Hepatocyte (in vitro differentiated cells): ENCODE data around the gene HSF5. TPM values are rescaled to one million over a fixed set of nuclear protein-coding genes. Genes with fewer than 3 reads are reported as not detected.

Experiments
- DNase-seq: peaks from one replicate; pipeline ENCODE4 v3.0.0-alpha.2; 2016; ENCODE audit warnings: low spot score
- H2AFZ ChIP-seq: fragments of 200-600 bp; sonication (generic); 2 replicates; pipeline ENCODE4 v1.6.0; 2016; ENCODE audit warnings: antibody characterized with exemption, mild to moderate bottlenecking
- H3K27ac ChIP-seq: fragments of 200-600 bp; sonication (generic); 2 replicates; pipeline ENCODE4 v1.5.1; 2016; ENCODE audit warnings: mild to moderate bottlenecking
- H3K27me3 ChIP-seq: fragments of 200-600 bp; sonication (generic); 2 replicates; pipeline ENCODE4 v1.6.1; 2016
- H3K36me3 ChIP-seq: fragments of 200-600 bp; sonication (generic); replicated peaks from 2 replicates; pipeline ENCODE4 v1.5.1; 2016; ENCODE audit warnings: low read depth; ENCODE audit not compliant: insufficient read depth
- H3K4me1 ChIP-seq: fragments of 200-600 bp; sonication (generic); 2 replicates; pipeline ENCODE4 v1.5.1; 2016; ENCODE audit warnings: mild to moderate bottlenecking, moderate library complexity; ENCODE audit not compliant: insufficient read depth
- H3K4me2 ChIP-seq: fragments of 200-600 bp; sonication (generic); 2 replicates; pipeline ENCODE4 v1.6.0; 2016
- H3K4me3 ChIP-seq: fragments of 200-600 bp; sonication (generic); 2 replicates; pipeline ENCODE4 v1.5.1; 2016; ENCODE audit warnings: mild to moderate bottlenecking
- H3K79me2 ChIP-seq: fragments of 200-600 bp; sonication (generic); 2 replicates; pipeline ENCODE4 v1.6.0; 2017; ENCODE audit warnings: mild to moderate bottlenecking
- H3K9me2 ChIP-seq: fragments of 200-600 bp; sonication (generic); replicated peaks from 2 replicates; pipeline ENCODE4 v1.6.0; 2017; ENCODE audit warnings: mild to moderate bottlenecking; ENCODE audit not compliant: insufficient read depth
- H3K9me3 ChIP-seq: fragments of 200-600 bp; sonication (generic); 2 replicates; pipeline ENCODE4 v1.5.1; 2016; ENCODE audit warnings: low read depth, mild to moderate bottlenecking
- H4K20me1 ChIP-seq: fragments of 200-600 bp; sonication (generic); 2 replicates; pipeline ENCODE4 v1.6.0; 2016; ENCODE audit warnings: mild to moderate bottlenecking; ENCODE audit not compliant: insufficient read depth, poor library complexity, severe bottlenecking
- CTCF ChIP-seq: fragments of 200-600 bp; sonication (generic); IDR thresholded peaks from 2 replicates; pipeline ENCODE4 v1.5.1; 2016; ENCODE audit warnings: antibody characterized with exemption, mild to moderate bottlenecking; ENCODE audit not compliant: poor library complexity
- EZH2 ChIP-seq: fragments of 200-600 bp; sonication (generic); IDR thresholded peaks from 2 replicates; pipeline ENCODE4 v1.6.1; 2016; ENCODE audit warnings: antibody characterized with exemption, mild to moderate bottlenecking, borderline replicate concordance
- EZH2phosphoT487 ChIP-seq: fragments of 200-600 bp; sonication (generic); IDR thresholded peaks from one replicate; pipeline ENCODE4 v1.6.1; 2018; ENCODE audit warnings: antibody characterized with exemption, mild to moderate bottlenecking, low read depth, moderate library complexity; ENCODE audit not compliant: unreplicated experiment, severe bottlenecking
- WGBS: methylation state at CpG from one replicate; pipeline ENCODE4 v1.1.6; 2016; ENCODE audit warnings: low lambda C conversion rate; ENCODE audit errors: missing lambda C conversion rate; 5-methylcytosine and 5-hydroxymethylcytosine counted together
- polyA plus RNA-seq: library from polyadenylated mRNA; unstranded; fragments of >200 nt; fragmentation: Nextera tagmentation; extraction: Ambion mirVana; gene quantifications from 2 replicates; pipeline ENCODE4 v1.2.1, GENCODE V29; 2016
- total RNA-seq: library from RNA; depleted of rRNA; stranded (reverse); fragments of >200 nt; gene quantifications from 2 replicates; pipeline ENCODE4 v1.2.3, GENCODE V29; 2014

Gene HSF5
- total and polyA plus RNA-seq, 2 experiments from 2014 or later: 0.03 TPM; not detected in 1

GRCh38 chr17:58527949-58528348, 39.7 kb upstream of the HSF5 start:
- 66% methylated on average over 3 of the region's 3 CpGs for WGBS
- H3K9me2 ChIP-seq: no peaks in the 10 kb centered on the region
- no peaks in the 10 kb centered on the region for H3K36me3 ChIP-seq
- H3K4me2 ChIP-seq: no peak overlapping the region
- H3K9me3 ChIP-seq: no peaks in the 10 kb centered on the region
- H3K27me3 ChIP-seq: peaks cover 18% of the 10 kb centered on the region
- TF ChIP-seq EZH2phosphoT487 (no peak), EZH2 (no peak), CTCF (no peak)
- no peak overlapping the region for H2AFZ ChIP-seq
- no peaks in the 10 kb centered on the region for H3K79me2 ChIP-seq
- no peak for DNase-seq
- H3K4me3 ChIP-seq: no peak overlapping the region
- H4K20me1 ChIP-seq: no peaks in the 10 kb centered on the region
- H3K4me1 ChIP-seq: peaks cover 12% of the 10 kb centered on the region
- no peak overlapping the region for H3K27ac ChIP-seq

DNA sequence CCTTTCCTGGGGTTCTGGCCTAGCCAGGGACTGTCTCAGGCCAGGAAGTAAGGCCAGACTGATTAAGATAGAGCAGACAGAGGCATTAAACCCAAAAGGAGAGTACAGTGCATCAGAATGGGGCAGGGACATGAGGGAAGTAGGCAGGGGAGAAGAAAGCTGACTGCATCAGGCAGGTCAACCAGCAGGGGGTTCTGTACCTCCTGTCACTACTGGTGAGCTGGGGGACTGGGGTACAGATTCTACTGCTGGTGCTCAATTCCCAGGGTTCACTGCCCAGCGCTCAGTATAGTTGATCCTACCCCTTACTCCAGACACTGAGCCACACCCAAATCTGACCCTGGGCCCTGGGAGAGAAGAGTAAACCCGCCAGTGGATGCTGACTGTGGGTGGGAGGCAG, 39.1 kb upstream of the HSF5 start:
- Histone ChIP-seq H3K9me2 (no peaks in the 10 kb centered on the region), H3K27me3 (peaks cover 12% of the 10 kb centered on the region), H3K27ac (no peak overlapping the region), H3K4me3 (no peak overlapping the region), H2AFZ (no peak overlapping the region), H3K9me3 (no peaks in the 10 kb centered on the region), H3K4me2 (no peak overlapping the region), H4K20me1 (no peaks in the 10 kb centered on the region), H3K79me2 (no peaks in the 10 kb centered on the region), H3K36me3 (no peaks in the 10 kb centered on the region), H3K4me1 (peaks cover 12% of the 10 kb centered on the region)
- 100% methylated on average over 2 of the region's 2 CpGs for WGBS
- DNase-seq: no peak
- no peak for TF ChIP-seq EZH2
- no peak for TF ChIP-seq CTCF
- TF ChIP-seq EZH2phosphoT487: no peak

- H3K4me2 ChIP-seq: peak overlapping the region; percentile 17
- 60% methylated on average over 3 of the region's 3 CpGs for WGBS
- H3K27me3 ChIP-seq: no peaks in the 10 kb centered on the region
- peaks cover 10% of the 10 kb centered on the region for H3K4me1 ChIP-seq
- peak overlapping the region; percentile 64 for H3K27ac ChIP-seq
- H3K36me3 ChIP-seq: no peaks in the 10 kb centered on the region
- no peaks in the 10 kb centered on the region for H4K20me1 ChIP-seq
- no peak overlapping the region for H3K4me3 ChIP-seq
- H2AFZ ChIP-seq: peak overlapping the region; percentile 42
- H3K79me2 ChIP-seq: no peaks in the 10 kb centered on the region
- TF ChIP-seq CTCF: no peak
- no peak for TF ChIP-seq EZH2
- no peak for TF ChIP-seq EZH2phosphoT487
- peak; percentile 45 for DNase-seq
- no peaks in the 10 kb centered on the region for H3K9me2 ChIP-seq
- no peaks in the 10 kb centered on the region for H3K9me3 ChIP-seq
Observed at GRCh38 chr17:58525239-58525638, 37.0 kb upstream of the HSF5 start.

GRCh38 chr17:58521680-58522079, 33.5 kb upstream of the HSF5 start:
- H2AFZ ChIP-seq: no peak overlapping the region
- TF ChIP-seq CTCF (no peak), EZH2phosphoT487 (no peak), EZH2 (no peak)
- peaks cover 15% of the 10 kb centered on the region for H3K4me1 ChIP-seq
- H3K4me3 ChIP-seq: no peak overlapping the region
- no peaks in the 10 kb centered on the region for H3K36me3 ChIP-seq
- no peaks in the 10 kb centered on the region for H4K20me1 ChIP-seq
- peaks cover 2% of the 10 kb centered on the region for H3K79me2 ChIP-seq
- no peak overlapping the region for H3K27ac ChIP-seq
- no peak overlapping the region for H3K4me2 ChIP-seq
- 93% methylated on average over 10 of the region's 10 CpGs for WGBS
- H3K9me3 ChIP-seq: no peaks in the 10 kb centered on the region
- H3K27me3 ChIP-seq: no peaks in the 10 kb centered on the region
- DNase-seq: no peak
- no peaks in the 10 kb centered on the region for H3K9me2 ChIP-seq
